Measurements from ENCODE around the gene GDF2. TPM values are rescaled to one million over a fixed set of nuclear protein-coding genes. Genes with fewer than 3 reads are reported as not detected.

GDF2 gene
- total RNA-seq, 1 donor from 2014 or later: not detected

DNA sequence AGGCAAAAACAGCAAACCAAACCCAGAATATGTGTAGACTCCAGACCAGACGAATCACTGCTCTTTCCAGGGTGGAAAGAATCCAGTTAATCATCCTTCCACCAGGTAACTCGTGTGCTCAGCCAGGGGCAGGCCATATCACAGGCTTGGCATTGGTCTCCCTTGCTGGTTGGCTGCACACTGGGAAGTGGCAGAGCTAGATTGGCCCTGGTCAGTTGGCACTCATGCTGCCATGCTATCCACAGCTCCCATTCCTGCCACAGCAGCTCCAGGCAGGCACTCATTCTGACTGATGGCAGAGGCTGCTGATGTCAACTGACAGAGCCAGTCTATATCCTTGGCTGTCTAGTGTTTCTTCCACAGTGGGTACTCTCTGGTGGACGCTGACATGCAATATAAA lies 31.9 kb upstream of the GDF2 start:
- DNase-seq (ENCODE audit: extremely low read depth, low read depth, low spot score): no peak

DNA sequence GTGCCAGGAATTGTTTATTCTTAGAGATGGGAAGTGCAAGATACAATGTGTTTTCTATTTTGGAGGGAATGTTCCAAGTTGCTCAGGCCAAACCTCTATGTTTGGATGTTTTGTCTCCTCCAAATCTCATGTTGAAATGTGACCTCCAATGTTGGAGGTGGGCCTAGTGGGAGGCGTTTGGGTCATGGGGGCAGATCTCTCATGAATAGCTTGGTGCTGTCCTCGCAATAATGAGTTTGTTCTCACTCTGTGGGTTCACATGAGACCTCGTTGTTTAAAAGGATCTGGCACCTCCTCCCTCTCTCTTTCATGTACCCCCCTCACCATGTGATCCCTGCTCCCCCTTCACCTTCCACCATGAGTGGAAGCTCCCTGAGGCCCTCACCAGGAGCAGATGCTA lies 30.6 kb upstream of the GDF2 start:
- no peak for DNase-seq (ENCODE audit: extremely low read depth, low read depth, low spot score)

DNA sequence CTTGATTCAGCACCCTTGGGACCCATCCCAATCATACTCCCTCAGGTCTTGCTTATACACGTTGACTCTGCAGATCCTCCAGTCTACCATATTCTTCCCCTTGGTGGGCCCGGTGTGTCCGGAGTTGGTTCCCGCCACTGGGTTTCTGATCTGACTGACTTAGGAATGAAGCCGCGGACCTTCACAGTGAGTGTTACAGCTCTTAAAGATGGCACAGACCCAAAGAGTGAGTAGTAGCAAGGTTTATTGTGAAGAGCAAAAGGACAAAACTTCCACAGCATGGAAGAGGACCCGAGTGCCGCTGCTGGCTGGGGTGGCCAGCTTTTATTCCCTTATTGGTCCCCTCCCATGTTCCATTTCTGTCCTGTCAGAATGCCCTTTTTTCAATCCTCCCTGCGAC lies 28.2 kb upstream of the GDF2 start:
- no peak for DNase-seq (ENCODE audit: extremely low read depth, low read depth, low spot score)

DNA sequence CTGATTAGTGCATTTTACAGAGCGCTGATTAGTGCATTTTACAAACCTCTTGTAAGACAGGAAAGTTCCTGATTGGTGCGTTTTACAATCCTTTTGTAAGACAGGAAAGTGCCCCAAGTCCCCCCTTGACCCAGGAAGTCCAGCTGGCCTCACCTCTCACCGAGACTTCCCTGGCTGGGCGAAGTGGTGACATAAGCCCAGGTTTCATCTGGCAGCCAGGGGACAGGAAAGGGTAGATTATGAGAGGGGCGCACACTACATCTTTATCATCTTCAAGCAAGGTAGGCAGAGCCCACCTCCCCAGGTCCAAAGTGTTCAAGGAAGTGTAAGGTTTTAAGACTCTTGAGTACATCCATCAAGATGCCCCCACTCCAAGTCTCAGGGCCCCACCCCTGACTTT lies 27.8 kb upstream of the GDF2 start:
- no peak for DNase-seq (ENCODE audit: extremely low read depth, low read depth, low spot score)

DNA sequence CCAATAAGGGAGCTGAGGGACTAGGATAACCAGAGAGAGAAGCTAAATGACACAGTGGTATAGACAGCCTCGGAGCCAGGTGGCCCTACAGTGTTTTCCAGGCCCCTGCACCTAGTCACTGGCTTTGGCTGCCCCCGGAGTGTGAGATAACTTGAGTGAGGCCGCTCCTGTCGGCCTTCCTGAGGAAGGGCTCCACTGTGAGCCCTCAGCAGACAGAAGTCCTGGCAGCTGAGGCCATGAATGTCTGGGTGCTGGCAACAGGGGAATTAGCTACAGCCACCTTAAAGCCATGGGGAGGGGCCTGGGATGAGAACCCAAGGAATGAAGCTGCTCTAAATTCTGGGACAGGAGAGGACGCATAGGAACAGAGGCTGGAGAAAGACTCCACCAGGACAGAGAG lies 26.8 kb upstream of the GDF2 start:
- DNase-seq (ENCODE audit: extremely low read depth, low read depth, low spot score): no peak

DNA sequence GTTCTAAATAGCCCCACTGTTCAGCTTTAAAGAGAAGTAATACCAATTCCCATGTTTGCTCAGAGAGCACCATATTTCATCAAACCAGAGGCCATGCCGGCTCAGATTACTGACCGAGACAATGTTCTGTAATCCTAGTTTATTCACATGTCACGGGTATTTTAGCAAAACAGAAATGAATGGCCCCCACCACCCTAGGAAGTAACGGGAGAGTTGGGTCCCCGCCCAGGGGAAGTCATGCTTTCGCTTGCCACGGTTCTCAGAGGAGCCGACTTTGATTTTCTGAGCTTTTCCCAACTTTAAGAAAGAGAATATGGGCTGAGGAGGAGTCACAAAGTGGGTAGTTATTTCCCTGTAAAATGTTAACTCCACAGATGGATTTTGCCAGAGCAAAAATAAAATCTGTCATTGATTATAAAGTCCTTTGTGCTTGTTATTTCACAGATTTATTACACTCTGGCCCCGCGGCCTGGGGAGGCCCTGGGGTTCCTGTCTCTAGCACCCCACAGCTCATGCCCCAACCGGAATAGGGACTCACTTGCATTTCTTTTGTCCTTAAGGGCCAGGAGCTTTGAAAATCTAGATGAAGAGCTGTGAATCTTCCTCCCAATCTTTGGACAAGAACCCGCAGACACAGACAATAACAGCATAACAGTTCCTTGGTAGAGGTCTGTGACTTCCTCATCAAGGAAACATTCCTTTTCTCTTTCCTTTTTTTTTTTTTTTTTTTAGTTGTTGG lies 25.9 kb upstream of the GDF2 start:
- DNase-seq (ENCODE audit: extremely low read depth, low read depth, low spot score): no peak

DNA sequence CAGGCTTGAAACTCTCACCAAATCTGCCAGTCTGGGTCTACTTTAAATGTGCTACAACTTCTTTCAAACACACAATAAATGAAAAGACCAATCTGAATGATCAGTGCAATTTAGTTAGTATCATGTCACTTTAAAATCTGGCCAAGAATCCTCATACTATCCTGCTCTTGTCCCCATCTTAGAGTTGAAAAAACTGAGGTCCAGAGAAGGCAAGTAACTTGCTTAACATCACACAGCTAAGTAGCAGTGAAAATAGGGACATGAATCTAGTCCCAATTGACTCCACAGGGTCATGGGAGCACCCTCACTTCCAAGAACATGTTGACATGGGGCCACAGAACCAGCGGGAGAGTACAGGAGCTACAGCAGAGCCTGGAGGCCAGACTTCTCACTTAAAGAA lies 25.3 kb upstream of the GDF2 start:
- no peak for DNase-seq (ENCODE audit: extremely low read depth, low read depth, low spot score)

DNA sequence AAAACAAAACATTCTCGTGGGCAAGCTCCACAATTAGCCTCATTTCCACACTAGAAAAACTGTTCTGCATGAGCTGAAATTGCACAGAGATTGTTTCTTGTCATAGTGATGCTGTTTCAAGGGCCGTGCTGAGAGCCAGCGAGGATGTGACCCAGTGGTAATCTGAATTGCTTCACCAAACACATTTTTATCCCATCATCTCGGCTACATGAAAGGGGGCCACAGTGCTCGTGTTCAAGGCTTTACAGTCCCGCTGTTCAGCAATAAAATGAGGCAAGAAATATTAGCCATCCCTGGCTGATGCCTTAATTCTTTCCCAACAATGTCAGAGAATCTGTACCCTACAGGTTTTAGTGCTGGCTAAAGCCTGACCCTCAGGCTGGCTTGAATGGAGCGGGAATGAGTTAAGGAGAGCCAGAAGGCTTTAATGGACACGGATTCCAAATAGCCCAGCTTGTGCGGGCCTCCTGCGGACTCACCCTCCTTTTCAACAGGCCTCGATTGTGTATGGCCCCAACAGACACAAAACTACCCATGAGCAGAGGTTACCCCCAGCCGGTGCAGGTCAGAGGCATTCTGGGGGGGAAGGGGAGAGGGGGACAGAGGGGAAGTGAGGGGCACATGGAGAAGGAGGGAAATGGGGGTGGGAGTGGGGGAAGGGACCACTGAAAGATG lies 24.3 kb upstream of the GDF2 start:
- no peak for DNase-seq (ENCODE audit: extremely low read depth, low read depth, low spot score)

DNA sequence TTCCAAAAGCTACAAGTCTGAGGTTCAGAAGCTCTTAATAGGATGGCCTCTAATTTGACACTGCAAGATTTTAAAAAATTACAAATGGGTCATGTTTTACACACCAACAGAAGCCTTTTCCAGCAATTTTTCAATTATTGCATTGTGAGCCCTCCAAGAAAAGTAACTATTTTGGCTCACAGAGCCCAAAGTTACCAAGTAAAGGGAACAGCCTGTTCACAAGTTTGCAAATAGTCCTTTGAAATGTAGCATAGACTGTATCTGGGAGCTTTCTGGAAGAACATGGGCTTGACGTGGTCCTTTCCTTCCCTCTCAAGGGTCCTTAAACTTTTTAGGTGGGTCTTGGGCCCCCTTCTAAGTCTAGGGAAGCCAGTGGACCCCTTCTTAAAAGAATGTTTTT lies 23.5 kb upstream of the GDF2 start:
- no peak for DNase-seq (ENCODE audit: extremely low read depth, low read depth, low spot score)

DNA sequence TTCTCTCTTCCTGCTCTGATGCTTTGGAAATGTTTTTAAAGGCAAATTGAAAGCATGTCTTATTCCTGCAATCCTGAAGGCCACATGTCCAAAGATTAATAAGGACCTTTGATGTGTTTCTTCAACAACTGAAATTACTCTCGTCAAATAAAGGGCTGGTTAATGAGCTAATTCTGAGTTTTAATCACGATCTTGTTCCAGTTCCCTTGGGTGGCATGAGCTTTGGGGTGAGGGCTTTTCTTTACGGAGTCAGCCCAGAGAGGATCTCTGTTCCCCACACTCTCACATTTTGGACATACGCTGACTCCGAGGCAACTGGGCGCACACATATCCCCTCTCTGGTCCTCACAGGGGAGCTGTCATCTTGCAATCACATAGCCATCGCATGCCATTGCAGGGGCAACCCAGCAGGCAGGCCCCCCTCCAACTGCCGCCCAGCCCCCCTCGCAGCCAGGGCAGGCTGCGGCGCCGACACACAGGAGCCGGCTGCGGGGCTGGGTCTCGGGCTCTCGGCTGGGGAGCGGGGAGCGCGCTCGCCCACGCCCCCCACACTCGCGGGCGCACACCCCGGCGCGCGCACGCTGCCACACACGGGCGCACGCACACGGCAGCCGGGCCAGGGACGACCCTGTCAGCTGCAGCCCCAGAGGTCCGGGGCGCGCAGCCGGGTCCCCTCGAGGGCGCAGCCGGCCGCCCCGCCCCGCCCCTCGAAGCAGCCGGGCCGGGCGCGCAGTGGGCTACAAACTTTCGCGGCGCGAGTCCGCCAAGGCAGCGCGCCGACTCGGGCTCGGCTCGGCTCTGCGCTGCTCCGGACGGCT lies 22.4 kb upstream of the GDF2 start, which contains the start of gene GDF10:
TSS of gene GDF10 (plus strand) at position 587 of the 818 bp plus-strand sequence. CDS start 455 bp downstream, outside the sequence.
- DNase-seq (ENCODE audit: extremely low read depth, low read depth, low spot score): no peak

DNA sequence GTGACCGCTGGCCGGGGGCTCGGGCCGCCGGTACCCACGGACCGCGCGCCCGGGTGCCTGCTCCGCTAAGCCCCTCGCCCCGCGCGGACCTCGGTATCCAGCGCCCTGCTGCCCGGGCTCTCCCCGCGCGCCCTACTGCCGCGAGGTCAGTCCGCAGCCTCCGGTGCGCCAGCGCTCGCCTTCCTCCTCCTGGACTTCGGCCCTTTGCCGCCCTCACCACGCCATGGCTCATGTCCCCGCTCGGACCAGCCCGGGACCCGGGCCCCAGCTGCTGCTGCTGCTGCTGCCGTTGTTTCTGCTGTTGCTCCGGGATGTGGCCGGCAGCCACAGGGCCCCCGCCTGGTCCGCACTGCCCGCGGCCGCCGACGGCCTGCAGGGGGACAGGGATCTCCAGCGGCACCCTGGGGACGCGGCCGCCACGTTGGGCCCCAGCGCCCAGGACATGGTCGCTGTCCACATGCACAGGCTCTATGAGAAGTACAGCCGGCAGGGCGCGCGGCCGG lies 21.8 kb upstream of the GDF2 start:
- no peak for DNase-seq (ENCODE audit: extremely low read depth, low read depth, low spot score)

DNA sequence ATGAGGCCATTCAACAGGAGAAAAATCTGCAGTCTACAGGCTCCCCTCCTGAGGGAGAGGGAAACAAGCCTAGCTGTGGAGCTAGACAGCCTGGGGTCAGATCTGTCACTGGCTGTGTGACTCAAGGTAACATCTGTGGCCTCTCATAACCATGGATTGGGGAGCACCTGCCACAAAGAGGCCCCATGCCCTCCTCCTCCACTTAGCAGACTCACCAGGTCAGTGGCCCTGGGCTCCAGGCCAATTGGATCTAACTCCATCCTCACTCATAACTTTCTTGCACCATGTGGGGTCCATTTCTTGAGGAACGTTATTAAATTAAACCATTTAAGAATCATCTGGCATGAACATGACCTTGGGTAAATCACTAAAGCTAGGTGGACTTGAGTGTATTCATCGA lies 20.4 kb upstream of the GDF2 start:
- DNase-seq (ENCODE audit: extremely low read depth, low read depth, low spot score): no peak

DNA sequence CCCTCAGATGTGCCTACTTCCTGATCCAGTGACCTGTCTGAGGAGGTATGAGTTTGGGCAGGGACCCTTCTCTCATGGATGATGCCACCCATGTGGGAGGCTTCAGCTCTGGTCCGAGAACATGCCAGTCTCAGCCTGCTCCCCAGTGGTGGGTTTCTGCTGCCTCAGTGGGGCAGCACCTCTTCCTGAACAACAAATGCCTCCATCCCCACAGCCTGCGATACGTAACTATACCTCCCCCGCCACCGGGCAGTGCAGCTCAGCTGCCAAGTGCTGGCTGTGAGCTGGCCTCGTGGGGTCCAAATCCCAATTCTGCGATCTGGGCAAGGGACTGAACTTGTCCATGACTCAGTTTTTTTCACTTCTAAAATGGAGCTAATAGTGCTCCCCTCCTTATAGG lies 19.1 kb upstream of the GDF2 start:
- DNase-seq (ENCODE audit: extremely low read depth, low read depth, low spot score): no peak

DNA sequence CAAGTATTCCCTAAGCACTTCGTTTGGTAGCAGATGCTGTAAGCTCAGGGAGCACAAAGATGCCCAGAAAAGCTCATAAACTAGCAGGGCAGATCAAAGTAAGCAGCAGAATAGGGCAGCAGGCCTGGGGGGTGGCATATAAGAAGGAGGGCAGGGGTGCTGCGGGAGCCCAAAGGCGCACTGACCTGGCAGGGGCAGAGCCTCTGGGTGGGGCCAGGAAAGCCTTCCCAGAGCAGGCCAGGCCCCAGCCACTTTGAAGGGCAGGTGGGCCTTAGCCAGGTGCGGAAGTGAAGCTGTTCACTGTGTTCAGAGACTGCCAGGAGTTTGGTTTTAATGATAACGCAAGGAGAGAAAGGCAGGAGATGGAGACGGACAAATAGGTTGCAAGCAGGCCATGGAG lies 18.4 kb upstream of the GDF2 start:
- DNase-seq (ENCODE audit: extremely low read depth, low read depth, low spot score): no peak

DNA sequence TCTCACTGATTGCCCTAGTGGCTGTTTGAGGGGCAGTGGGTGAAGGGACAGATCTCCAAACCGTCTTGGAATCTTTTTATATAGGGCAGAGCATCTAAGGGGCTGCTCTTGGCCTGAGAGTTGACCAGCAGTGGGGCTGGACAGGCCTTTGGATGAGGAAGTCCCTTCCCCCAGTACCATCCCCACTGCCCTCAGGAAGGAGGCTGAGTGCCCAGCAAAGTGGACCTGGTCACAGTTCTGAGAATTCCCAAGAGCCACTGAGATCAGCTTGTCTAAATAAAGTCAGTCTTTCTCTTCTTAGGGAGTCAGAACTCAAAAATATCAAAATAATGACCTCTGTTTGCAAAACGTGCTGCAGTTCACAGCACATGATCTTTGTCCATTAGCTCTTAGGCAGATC lies 16.7 kb upstream of the GDF2 start:
- DNase-seq (ENCODE audit: extremely low read depth, low read depth, low spot score): no peak

DNA sequence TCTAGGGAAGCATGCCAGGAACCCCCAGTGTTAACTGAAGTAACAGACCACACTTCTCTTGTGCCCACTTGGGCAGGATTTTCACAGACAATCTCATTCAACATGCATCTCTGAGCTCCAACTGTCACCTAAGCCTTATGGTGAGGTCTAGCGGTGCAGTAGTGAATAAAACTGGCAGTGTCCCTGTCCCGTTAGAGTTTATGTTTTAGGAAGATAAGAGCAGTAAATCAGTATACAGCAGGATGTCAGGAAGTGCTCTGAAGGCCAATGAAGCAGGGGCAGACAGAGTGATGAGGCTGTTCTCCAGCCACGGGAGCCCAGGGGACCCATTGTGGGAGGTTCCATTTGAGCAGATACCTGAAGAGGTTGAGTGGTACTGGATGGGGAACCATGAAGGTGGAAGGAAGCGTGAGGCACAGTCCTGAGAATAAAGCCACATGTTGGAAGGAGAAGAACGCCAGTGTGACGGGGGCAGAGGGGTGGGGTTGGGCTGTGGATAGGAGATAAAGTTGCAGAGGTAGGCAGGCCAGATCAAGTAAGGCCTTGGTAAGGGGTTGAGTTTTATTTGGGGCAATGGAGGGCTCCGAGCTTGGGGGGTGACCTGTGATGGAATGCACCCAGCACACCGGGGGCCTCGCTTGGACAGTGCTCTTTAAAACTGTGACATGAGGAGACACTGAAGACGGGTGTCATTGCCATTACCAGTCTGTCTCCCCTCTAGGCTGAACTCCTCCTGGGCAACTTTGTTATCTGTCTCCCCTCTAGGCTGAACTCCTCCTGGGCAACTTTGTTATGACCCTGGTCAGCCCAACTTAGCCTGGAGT lies 15.7 kb upstream of the GDF2 start:
- no peak for DNase-seq (ENCODE audit: extremely low read depth, low read depth, low spot score)

DNA sequence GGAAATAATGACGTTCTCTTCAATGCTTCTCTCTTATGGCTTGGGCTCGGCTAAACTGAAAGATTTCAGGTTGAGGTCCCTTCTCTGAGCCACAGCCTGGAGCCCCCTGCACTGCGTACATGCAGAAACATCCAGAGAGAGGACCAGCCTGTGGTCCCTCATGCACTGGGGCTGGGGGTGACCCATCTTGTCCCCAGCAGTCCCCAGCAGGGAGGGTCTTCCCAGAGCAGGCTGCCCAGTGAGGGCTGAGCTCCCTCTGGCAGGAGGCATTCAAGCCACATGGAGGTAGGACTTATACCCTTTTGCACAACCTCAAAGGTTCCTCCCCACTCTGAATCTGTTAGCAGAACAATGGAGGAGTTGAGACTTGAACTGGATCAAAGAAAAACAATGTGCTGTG lies 14.9 kb upstream of the GDF2 start:
- DNase-seq (ENCODE audit: extremely low read depth, low read depth, low spot score): no peak

DNA sequence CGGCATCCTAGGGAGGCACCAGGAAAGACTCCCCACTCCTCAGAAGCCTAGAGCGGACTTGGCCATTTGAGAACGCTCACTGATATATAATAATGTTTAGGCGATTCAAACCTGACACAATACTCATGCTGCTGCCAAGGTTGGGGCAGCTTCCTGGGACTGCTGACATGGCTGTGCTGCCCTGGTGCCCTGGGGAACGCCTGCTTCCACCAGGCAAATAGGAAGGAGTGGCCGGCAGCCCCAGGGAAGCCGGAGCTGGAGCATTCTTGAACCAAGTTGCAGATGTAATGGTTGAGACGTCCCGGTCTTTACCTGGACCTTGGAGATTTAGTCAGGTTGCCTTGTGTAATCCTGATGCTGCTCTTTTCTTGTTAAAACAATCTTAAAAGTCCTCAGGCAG lies 13.5 kb upstream of the GDF2 start:
- DNase-seq (ENCODE audit: extremely low read depth, low read depth, low spot score): no peak

DNA sequence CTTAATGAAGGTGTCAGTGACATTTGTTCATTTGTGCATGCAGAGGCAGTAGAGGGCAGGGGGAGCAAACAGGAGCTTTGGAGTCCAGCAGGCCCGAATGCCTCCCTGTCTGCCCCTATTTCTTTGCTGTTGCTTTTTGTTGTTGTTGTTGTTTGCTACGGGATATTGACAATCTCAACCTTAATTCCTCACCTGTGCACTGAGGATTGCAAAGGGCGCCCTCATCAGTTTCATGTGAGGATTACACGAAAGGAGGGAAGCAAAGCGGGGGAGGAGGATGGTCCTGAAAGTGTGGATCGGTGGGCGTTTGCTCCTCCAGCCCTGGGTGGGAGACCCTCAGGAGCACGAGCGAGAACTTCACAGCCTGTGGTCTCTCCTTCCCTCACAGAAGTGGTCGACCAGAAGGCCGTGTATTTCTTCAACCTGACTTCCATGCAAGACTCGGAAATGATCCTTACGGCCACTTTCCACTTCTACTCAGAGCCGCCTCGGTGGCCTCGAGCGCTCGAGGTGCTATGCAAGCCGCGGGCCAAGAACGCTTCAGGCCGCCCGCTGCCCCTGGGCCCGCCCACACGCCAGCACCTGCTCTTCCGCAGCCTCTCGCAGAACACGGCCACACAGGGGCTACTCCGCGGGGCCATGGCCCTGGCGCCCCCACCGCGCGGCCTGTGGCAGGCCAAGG lies 12.7 kb upstream of the GDF2 start:
- no peak for DNase-seq (ENCODE audit: extremely low read depth, low read depth, low spot score)

DNA sequence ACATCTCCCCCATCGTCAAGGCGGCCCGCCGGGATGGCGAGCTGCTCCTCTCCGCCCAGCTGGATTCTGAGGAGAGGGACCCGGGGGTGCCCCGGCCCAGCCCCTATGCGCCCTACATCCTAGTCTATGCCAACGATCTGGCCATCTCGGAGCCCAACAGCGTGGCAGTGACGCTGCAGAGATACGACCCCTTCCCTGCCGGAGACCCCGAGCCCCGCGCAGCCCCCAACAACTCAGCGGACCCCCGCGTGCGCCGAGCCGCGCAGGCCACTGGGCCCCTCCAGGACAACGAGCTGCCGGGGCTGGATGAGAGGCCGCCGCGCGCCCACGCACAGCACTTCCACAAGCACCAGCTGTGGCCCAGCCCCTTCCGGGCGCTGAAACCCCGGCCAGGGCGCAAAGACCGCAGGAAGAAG lies 12.2 kb upstream of the GDF2 start:
- DNase-seq (ENCODE audit: extremely low read depth, low read depth, low spot score): no peak
